ENCODE results near the gene SNX21. TPM values are rescaled to one million over a fixed set of nuclear protein-coding genes. Genes with fewer than 3 reads are reported as not detected.

Gene SNX21
- total RNA-seq, 1 donor from 2014 or later: 26.6 TPM

- Histone ChIP-seq H3K27me3 (ENCODE audit: control insufficient read depth in 3 of 3, insufficient read depth in 3 of 3, low read length in 3 of 3) (no peaks in the 10 kb centered on the region), H3K9me3 (ENCODE audit: control insufficient read depth in 3 of 3, low read length in 3 of 3) (no peaks in the 10 kb centered on the region), H3K9ac (ENCODE audit: low read depth in 1 of 3, low read length in 3 of 3) (peak overlapping the region; percentile 86 to 94 (median 89)), H3K4me1 (ENCODE audit: control insufficient read depth in 3 of 3, insufficient read depth in 3 of 3, low read length in 3 of 3) (peaks cover 36 to 51% (median 46%) of the 10 kb centered on the region in 3 donors), H3K27ac (ENCODE audit: low read depth, low read length) (peak overlapping the region; percentile 87), H3K36me3 (ENCODE audit: control insufficient read depth in 3 of 3, insufficient read depth in 3 of 3, low read length in 3 of 3) (peaks cover 40 to 49% (median 45%) of the 10 kb centered on the region in 3 donors), H3K4me3 (ENCODE audit: low read length in 3 of 3) (peak overlapping the region; percentile 75 to 92 (median 90))
These were observed 56.7 kb downstream of the SNX21 start for GRCh38 chr20:45890077-45890984.

- peak within 1 kb of the TSS; percentile 75 to 92 (median 90) for H3K4me3 ChIP-seq (ENCODE audit: low read length in 3 of 3)
- peaks cover 36 to 51% (median 46%) of the 10 kb centered on the region in 3 donors for H3K4me1 ChIP-seq (ENCODE audit: control insufficient read depth in 3 of 3, insufficient read depth in 3 of 3, low read length in 3 of 3)
- H3K27ac ChIP-seq (ENCODE audit: low read depth, low read length): peak within 1 kb of the TSS; percentile 87
- no peaks in the 10 kb centered on the region for H3K27me3 ChIP-seq (ENCODE audit: control insufficient read depth in 3 of 3, insufficient read depth in 3 of 3, low read length in 3 of 3)
- no peaks in the 10 kb centered on the region for H3K9me3 ChIP-seq (ENCODE audit: control insufficient read depth in 3 of 3, low read length in 3 of 3)
- peak within 1 kb of the TSS; percentile 86 to 94 (median 89) for H3K9ac ChIP-seq (ENCODE audit: low read depth in 1 of 3, low read length in 3 of 3)
- H3K36me3 ChIP-seq (ENCODE audit: control insufficient read depth in 3 of 3, insufficient read depth in 3 of 3, low read length in 3 of 3): peaks cover 43 to 55% (median 49%) of the 10 kb centered on the region in 3 donors
These were observed 57.7 kb downstream of the SNX21 start, which contains the start of the genes CTSA and NEURL2 for GRCh38 chr20:45890985-45891983. CTSA (plus strand) TSS chr20:45891335; CDS start chr20:45891569, 234 bp downstream. NEURL2 (minus strand) TSS chr20:45891208; CDS start chr20:45890991, 217 bp downstream.

DNA sequence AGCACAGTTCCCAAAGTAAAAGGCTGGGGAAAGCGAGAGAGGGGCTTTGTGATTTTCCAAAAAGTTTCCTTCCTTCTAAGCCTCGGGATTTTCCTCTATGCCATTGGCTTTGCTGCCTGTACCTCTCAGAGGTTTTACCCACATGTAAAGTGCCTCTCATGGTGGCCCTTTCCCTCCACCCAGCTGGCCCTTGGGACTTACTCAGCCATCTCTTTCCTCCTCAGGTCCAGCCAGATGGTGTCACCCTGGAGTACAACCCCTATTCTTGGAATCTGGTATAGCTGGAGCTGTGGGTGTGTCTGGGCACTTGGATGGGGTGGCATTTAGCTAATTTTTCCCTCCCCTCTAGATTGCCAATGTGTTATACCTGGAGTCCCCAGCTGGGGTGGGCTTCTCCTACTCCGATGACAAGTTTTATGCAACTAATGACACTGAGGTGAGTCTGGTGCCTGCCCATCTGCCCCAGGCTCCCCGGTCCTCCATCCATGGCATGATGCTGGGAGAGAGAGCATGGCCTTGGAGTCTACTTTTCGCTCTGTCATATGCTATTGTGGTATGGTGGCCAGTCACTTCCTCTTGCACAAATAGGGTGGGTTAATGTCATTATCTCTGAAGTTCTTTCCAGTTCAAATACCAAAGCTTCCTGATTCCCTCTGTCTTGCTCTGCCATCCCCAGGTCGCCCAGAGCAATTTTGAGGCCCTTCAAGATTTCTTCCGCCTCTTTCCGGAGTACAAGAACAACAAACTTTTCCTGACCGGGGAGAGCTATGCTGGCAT, 58.6 kb downstream of the SNX21 start:
- Histone ChIP-seq H3K27ac (ENCODE audit: low read depth, low read length) (peak overlapping the region; percentile 87), H3K27me3 (ENCODE audit: control insufficient read depth in 3 of 3, insufficient read depth in 3 of 3, low read length in 3 of 3) (no peaks in the 10 kb centered on the region), H3K9me3 (ENCODE audit: control insufficient read depth in 3 of 3, low read length in 3 of 3) (no peaks in the 10 kb centered on the region), H3K4me1 (ENCODE audit: control insufficient read depth in 3 of 3, insufficient read depth in 3 of 3, low read length in 3 of 3) (peaks cover 36 to 46% (median 42%) of the 10 kb centered on the region in 3 donors), H3K36me3 (ENCODE audit: control insufficient read depth in 3 of 3, insufficient read depth in 3 of 3, low read length in 3 of 3) (peaks cover 47 to 55% (median 51%) of the 10 kb centered on the region in 3 donors), H3K4me3 (ENCODE audit: low read length in 3 of 3) (peak overlapping the region; percentile 75 to 92 (median 90)), H3K9ac (ENCODE audit: low read depth in 1 of 3, low read length in 3 of 3) (peak overlapping the region; percentile 86 to 94 (median 89))

Other genes with a start within 250 kb of the SNX21 start
- gene WFDC10A, start 204.1 kb upstream of the SNX21 start, total RNA-seq: not detected
- gene WFDC9, start 202.5 kb upstream of the SNX21 start, total RNA-seq: not detected
- not detected for gene WFDC11, start 163.6 kb upstream of the SNX21 start, total RNA-seq
- not detected for gene WFDC13, start 131.8 kb upstream of the SNX21 start, total RNA-seq
- not detected for gene WFDC10B, start 128.8 kb upstream of the SNX21 start, total RNA-seq
- not detected for gene SPINT4, start 111.5 kb upstream of the SNX21 start, total RNA-seq
- gene WFDC3, start 41.9 kb upstream of the SNX21 start, total RNA-seq: not detected
- 18.3 TPM for gene DNTTIP1, start 41.8 kb upstream of the SNX21 start, total RNA-seq
- 10.4 TPM for gene UBE2C, start 21.2 kb upstream of the SNX21 start, total RNA-seq
- gene TNNC2, start 6.5 kb upstream of the SNX21 start, total RNA-seq: 2,844 TPM
- gene ACOT8, start 23.6 kb downstream of the SNX21 start, total RNA-seq: 27.1 TPM
- gene ZSWIM3, start 23.8 kb downstream of the SNX21 start, total RNA-seq: 7.8 TPM
- gene ZSWIM1, start 47.4 kb downstream of the SNX21 start, total RNA-seq: 3.1 TPM
- gene SPATA25, start 53.8 kb downstream of the SNX21 start, total RNA-seq: 2.6 TPM
- 13.0 TPM for gene NEURL2, start 57.4 kb downstream of the SNX21 start, total RNA-seq
- gene CTSA, start 57.5 kb downstream of the SNX21 start, total RNA-seq: 23.0 TPM
- 38.1 TPM for gene PLTP, start 78.4 kb downstream of the SNX21 start, total RNA-seq
- gene PCIF1, start 100.9 kb downstream of the SNX21 start, total RNA-seq: 7.3 TPM
- gene ZNF335, start 138.4 kb downstream of the SNX21 start, total RNA-seq: 6.3 TPM
- gene MMP9, start 175.1 kb downstream of the SNX21 start, total RNA-seq: 0.52 TPM
- not detected for gene SLC12A5, start 195.4 kb downstream of the SNX21 start, total RNA-seq

Data from skeletal muscle tissue (tissue), 4 donors.